ENCODE data around the gene KCTD12. TPM values are rescaled to one million over a fixed set of nuclear protein-coding genes. Genes with fewer than 3 reads are reported as not detected.

KCTD12 gene
- total RNA-seq, 1 donor from 2014 or later: 34.7 TPM

DNA sequence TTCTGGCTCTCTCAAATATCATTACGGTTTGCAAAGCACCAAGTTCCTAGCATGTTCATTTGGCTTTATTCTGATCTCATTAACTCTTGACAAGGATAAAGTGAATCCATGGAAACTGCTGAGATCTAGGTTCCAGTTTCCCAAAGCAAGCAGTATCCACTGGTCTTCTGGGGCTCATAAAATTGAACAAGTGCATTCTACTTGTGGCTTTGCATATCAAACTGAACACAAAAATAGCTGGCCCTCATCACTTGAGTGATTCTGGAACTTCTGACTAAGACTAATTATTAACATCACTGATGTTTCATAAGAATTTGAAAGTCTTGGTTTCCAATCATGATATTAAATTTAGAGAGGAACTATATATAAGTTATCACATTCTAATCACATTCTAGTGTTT is 6.3 kb upstream of the KCTD12 start:
- no peak for DNase-seq
- intact Hi-C loops (cut with DNase I): no loop called here
- no peak for ATAC-seq (ENCODE audit: poor library complexity)

DNA sequence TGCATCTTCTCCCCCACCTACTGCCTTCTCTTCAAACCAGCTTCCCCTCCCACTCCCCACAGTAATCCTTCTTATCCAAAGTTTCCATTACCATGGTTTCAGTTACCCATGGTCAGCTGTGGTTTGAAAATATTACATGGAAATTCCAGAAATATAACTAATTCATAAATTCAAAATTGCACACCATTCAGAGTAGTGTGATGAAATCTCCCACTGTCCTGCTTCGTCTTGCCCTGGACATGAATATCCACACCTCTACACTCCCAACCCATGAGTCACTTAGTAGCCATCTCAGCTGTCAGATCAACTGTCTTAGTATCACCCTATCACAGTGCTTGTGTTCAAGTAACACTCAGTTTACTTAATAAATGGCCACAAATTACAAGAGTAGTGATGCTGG is 3.8 kb upstream of the KCTD12 start:
- intact Hi-C loops (cut with DNase I): no loop called here
- ATAC-seq (ENCODE audit: poor library complexity): no peak
- no peak for DNase-seq

DNA sequence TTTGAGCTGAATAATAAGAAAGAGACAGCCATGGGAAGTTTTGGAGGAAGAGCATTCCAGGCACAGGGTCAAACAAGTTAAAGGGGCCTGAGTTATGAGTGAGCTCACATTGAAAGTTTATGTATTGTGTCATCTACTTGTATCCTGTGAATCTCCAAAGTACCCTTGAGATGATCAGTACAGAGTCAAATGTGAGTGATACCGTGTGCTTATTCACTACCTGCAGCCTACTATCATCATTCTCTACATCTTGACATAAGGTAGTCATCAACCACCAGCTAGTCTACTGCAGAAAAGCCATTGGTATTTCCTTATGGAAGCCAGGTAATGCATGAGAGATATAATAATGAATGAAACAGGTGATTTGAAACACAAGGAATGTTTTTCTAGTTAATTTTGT is 3.0 kb upstream of the KCTD12 start:
- intact Hi-C loops (cut with DNase I): no loop called here
- DNase-seq: no peak
- ATAC-seq (ENCODE audit: poor library complexity): no peak

- intact Hi-C loops (cut with DNase I): no loop called here
- no peak for ATAC-seq (ENCODE audit: poor library complexity)
- DNase-seq: no peak
These were observed 2.2 kb upstream of the KCTD12 start for GRCh38 chr13:76888421-76888820.

DNA sequence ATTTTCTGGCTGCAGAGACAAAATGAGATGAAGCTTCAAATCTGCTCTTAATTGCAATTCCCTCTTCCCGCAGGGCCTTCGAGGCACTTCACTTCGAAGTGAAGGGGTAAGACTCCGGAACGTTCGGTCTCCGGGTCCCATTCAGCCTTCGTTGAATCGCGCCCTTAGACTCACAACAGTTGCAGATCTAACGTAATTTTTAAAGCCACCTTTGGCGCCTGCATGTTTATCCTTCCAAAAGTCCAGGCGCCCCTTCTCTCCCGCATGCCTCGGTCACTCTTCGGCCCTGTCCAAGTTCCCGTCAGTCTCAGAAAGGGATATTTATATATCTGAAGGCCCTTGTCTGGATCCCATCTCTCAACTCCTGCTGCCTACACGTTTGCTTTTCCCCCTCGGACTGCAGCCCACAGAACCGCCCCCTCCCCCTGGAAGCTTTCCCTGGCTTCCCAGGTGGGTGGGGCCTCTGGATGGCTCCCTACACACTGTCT is 915 bp upstream of the KCTD12 start:
- peak; percentile 1 for ATAC-seq (ENCODE audit: poor library complexity)

DNA sequence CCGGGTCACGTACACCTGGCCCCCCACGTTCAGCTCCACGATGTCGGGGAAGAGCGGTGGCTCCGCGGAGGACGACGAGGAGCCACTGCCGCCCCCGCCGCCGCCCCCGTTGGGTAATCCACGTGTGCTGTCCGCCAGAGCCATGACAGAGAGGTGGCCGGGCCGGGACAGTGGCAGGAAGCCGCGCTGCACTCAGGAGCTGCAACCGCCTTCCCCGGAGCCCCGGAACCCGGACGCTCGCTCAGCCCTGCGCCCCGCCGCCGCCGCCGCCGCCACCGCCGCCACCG is 257 bp downstream of the KCTD12 start:
- intact Hi-C loops (cut with DNase I): no loop called here
- DNase-seq: peak; percentile 64
- ATAC-seq (ENCODE audit: poor library complexity): no peak

More for the DNA sequence above, 915 bp upstream of the KCTD12 start:
- intact Hi-C loops (cut with DNase I): no loop called here
- DNase-seq: peak; percentile 34

DNA sequence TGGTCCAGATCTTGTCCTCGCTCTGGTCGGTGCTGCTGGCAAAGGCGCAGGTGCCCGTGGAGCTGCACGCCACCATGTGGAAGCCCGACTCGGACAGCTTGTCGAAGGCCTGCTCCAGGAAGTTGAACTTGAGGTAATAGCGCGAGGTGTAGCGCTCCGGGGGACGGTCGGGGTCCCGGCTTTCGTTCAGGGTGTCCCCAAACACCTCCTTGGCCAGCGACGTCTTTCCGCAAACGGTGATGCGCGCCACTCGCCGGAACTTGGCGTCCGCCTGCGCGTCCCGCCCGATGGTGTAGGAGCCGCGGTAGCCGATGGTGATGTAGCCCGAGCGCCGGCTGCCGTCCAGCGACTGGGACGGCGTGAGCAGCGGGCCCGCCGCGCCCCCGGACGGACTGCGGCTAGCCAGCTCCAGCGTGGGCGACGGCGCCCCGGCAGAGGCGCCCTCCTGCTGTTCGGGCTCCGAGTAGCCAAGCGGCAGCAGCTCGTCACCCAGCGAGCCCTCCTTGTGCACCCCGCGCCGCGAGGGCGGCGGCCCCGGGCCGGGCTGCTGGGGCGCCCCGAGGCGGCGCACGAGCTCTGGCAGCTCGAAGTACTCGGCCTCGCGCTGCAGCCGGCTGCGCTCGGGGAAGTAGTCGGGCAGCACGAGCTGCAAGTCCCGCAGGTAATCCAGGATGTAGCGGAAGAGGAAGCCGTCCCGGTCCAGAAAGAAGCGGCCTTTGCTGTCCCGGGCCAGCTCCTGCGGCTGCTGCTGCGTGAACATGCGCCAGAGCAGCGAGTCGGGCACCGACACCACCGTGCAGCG is 801 bp downstream of the KCTD12 start:
- intact Hi-C loops (cut with DNase I): no loop called here
- peak; percentile 51 for ATAC-seq (ENCODE audit: poor library complexity)
- DNase-seq: peak; percentile 88

DNA sequence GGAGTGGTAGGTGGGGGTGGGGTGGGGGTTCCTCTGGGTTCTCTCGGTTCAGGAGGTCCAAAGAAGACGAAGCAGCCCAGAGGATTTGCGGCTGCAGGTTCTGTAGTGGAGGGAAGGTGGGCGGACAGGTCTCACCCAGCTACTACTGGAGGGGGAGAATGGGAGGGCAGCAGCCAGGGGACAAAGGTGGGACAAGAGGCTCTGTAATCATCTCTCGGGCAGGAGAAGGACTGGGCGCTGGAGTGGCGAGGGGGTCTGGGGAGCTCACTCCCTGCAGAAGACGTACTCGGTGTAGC is 1.4 kb downstream of the KCTD12 start:
- no peak for DNase-seq

DNA sequence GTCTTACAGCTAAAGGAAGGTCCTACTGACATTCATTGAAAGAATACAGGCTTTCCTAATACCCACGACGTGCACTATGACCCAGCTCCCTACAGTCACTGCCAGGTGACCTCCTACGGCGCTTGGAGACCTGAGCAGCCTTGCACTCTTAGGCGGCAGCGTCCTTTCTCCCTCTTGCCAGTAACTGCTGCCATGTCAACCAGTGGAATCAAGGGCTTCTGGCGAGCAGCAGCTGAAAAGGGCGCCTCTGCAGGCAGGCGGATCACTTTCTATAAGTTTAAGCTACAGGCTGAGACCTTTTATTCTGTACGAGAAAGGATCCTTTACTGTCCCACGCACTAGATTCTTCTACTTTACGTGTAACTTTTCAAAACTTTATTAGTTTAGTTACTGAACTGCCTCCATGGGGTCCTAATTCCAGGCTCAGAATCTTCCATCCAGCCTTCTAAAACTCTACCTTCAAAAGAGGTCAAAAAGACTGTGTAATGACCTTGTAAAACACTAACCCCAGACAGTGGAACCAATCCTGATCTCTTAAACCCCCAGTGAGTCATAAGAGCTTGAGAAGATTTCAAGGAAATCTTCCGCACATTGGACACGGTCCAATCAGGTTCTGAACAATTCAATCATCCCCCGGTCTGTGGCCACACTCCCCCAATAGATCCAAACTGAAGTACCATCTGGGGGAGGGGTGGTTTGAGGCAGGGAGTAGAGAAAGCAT is 1.9 kb downstream of the KCTD12 start:
- intact Hi-C loops (cut with DNase I): loop anchor here (5.0 kb wide), 1 partner anchor 57 kb away; no protein-coding TSS in a partner anchor
- no peak for ATAC-seq (ENCODE audit: poor library complexity)
- peak; percentile 44 for DNase-seq

More for the DNA sequence above, 1.4 kb downstream of the KCTD12 start:
- intact Hi-C loops (cut with DNase I): loop anchor here (5.0 kb wide), 1 partner anchor 58 kb away; no protein-coding TSS in a partner anchor
- no peak for ATAC-seq (ENCODE audit: poor library complexity)

- intact Hi-C loops (cut with DNase I): loop anchor here (5.0 kb wide), 1 partner anchor 56 kb away; no protein-coding TSS in a partner anchor
- no peak for ATAC-seq (ENCODE audit: poor library complexity)
These were observed 3.0 kb downstream of the KCTD12 start for GRCh38 chr13:76883236-76883635.

GRCh38 chr13:76882431-76882830 is 3.8 kb downstream of the KCTD12 start:
- intact Hi-C loops (cut with DNase I): loop anchor here (5.0 kb wide), 1 partner anchor 55 kb away; no protein-coding TSS in a partner anchor
- no peak for DNase-seq
- ATAC-seq (ENCODE audit: poor library complexity): no peak

More at GRCh38 chr13:76883236-76883635, 3.0 kb downstream of the KCTD12 start:
- no peak for DNase-seq

DNA sequence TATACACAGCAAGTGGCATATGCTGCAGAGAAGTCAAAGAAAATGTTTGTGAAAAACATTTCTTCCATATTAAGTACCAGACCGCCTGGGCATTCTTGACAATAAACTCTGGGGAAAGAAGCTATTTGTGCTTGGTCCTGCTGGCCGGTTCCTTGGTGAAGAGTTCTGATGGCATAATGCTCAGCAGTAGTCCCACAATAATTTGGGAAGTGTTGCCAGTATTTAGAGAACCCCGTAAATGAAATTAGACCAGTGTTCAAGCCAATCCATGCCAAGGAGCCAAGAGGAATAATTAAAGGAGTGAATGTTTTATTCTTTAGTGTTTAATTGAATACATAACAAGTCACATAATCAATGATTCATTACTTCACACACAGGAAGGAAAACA is 6.3 kb downstream of the KCTD12 start:
- DNase-seq (no peak), ATAC-seq (ENCODE audit: poor library complexity) (no peak)
- intact Hi-C loops (cut with DNase I): loop anchor here (5.0 kb wide), 1 partner anchor 53 kb away; no protein-coding TSS in a partner anchor

DNA sequence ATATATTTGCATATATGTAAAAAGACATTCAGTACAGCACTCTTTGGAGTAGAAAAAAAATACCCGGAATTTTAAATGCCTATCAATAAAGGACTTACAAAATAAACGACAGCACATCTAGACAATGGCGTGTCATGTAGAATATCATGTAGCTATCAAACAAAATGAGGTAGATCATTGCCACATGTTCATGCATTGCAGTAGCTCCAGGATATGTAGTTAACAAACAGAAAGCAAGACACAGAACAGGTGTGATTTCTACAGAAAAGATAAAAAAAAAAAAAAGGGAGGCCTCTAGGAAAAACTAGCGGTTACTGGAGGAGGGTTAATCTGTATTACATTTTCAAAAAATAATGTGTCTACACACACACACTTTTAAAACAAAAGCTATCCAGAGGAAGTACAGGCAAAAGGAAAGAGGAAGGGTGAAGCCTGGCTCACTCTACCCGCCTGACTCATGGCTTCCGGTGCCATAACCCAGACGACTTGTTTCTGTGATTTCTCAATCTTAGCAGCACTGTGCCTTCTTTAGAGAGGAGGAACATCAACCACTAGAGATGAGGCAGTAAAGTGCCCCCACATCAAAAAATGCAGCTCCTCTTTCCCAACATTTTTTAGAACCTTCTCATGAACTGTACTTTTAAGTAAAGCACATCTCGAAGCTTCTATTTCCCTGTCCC is 6.9 kb downstream of the KCTD12 start:
- intact Hi-C loops (cut with DNase I): no loop called here
- ATAC-seq (ENCODE audit: poor library complexity) (peak; percentile 91), DNase-seq (peak; percentile 82)

- DNase-seq (no peak), ATAC-seq (ENCODE audit: poor library complexity) (no peak)
- intact Hi-C loops (cut with DNase I): no loop called here
These were observed 8.2 kb downstream of the KCTD12 start for GRCh38 chr13:76878043-76878442.

DNA sequence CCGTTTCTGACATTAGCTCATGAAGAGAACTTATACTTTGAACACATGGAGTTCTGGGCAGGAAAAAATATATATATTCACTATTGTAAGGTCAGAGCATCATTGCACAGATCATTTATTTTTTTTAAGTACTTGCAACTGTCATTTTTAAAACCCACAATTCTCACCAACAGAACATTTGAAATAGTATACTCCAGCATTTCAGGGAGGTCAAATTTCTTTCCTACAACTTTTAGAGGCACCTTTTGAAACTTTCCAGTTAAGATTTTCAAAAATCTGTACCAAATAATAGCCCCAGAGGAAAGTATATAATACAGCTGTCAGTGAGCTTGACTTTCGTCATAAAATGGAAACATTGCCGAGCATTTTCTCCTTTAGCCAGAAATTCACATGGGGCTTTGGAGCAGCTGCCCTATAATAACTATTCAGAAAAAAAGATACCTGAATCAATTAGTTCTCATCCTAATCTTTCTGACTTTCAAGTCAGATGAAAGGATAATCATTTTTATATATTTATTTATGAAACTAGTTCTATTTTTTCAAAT is 10.9 kb downstream of the KCTD12 start:
- intact Hi-C loops (cut with DNase I): no loop called here
- ATAC-seq (ENCODE audit: poor library complexity) (no peak), DNase-seq (no peak)

GRCh38 chr13:76874479-76874878 is 11.7 kb downstream of the KCTD12 start:
- ATAC-seq (ENCODE audit: poor library complexity): no peak
- intact Hi-C loops (cut with DNase I): no loop called here
- no peak for DNase-seq

DNA sequence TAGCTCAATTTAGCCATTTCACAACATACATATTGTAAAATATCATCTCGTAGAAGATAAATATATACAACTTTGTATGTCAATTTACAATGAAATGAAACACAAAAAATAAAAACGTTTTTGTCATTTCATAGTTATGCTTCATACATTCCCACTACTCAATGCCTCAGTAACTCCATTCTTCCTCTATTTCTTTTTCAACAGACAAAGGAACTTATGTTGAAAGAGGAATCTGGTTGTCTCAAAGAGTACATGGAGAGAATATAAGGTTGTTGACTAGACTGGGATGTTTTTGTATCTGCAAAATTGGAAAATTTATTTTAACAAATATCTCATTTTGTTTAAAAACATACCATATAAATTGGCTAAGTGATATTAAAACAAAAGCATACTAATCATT is 12.8 kb downstream of the KCTD12 start:
- intact Hi-C loops (cut with DNase I): no loop called here
- ATAC-seq (ENCODE audit: poor library complexity) (no peak), DNase-seq (no peak)

- no peak for ATAC-seq (ENCODE audit: poor library complexity)
- DNase-seq: no peak
- intact Hi-C loops (cut with DNase I): no loop called here
These were observed 13.5 kb downstream of the KCTD12 start for GRCh38 chr13:76872675-76873074.

- DNase-seq (no peak), ATAC-seq (ENCODE audit: poor library complexity) (no peak)
- intact Hi-C loops (cut with DNase I): no loop called here
These were observed 14.8 kb downstream of the KCTD12 start for GRCh38 chr13:76871432-76871831.
